GM13977 (cell line): Measurements from ENCODE around the gene CDK19.

Source experiments
- DNase-seq: peaks from one replicate; pipeline ENCODE4 v3.0.0; 2012; ENCODE audit warnings: low spot score
- in situ Hi-C: fragments of 300-500 bp; cut with MboI; formaldehyde crosslinking; loops from one replicate; pipeline ENCODE4 v1.12.0; 2022; ENCODE audit warnings: low sequenced_read_pairs, low pct_unique_long_range_greater_than_20kb, mixed read lengths, inconsistent platforms; ENCODE audit not compliant: unreplicated experiment
- TF ChIP-seq, protein P1 (sequence below): IDR thresholded peaks from 2 replicates; pipeline ENCODE4 v1.5.1; 2012; ENCODE audit warnings: mild to moderate bottlenecking, control low read depth; ENCODE audit not compliant: insufficient read depth; ENCODE audit errors: extremely low read depth, missing control alignments

CDK19 gene

DNA sequence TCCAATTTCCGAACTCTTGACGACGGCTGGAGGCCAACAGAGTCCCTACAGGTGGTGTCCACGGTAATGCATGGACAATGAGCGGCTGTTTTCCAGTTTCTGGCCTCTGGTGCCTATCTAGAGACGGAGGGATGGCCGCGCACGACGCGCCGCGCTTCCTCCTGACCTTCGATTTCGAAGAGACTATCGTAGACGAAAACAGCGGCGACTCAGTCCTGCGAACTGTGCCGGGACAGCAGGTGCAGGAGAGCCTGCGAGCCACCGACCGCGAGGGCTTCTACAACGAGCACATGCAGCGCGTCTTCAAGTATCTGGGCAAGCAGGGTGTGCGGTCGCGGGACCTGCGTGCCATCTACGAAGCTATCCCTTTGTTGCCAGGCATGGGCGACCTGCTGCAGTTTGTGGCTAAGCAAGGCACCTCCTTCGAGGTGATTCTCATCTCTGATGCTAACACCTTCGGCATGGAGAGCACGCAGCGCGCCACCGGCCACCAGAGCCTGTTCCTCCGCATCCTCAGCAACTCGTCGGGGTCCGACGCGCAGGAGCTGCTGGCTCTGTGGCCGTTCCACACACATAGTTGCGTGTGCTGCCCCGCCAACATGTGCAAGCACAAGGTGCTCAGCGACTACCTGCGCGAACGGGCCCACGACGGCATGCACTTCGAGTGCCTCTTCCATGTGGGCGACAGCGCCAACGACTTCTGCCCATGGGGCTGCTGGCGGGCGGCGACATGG is 169.4 kb downstream of the CDK19 start:
- DNase-seq: no peak
- TF ChIP-seq, protein P1, sequence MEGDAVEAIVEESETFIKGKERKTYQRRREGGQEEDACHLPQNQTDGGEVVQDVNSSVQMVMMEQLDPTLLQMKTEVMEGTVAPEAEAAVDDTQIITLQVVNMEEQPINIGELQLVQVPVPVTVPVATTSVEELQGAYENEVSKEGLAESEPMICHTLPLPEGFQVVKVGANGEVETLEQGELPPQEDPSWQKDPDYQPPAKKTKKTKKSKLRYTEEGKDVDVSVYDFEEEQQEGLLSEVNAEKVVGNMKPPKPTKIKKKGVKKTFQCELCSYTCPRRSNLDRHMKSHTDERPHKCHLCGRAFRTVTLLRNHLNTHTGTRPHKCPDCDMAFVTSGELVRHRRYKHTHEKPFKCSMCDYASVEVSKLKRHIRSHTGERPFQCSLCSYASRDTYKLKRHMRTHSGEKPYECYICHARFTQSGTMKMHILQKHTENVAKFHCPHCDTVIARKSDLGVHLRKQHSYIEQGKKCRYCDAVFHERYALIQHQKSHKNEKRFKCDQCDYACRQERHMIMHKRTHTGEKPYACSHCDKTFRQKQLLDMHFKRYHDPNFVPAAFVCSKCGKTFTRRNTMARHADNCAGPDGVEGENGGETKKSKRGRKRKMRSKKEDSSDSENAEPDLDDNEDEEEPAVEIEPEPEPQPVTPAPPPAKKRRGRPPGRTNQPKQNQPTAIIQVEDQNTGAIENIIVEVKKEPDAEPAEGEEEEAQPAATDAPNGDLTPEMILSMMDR: no peak
- in situ Hi-C loops: no loop called here

DNA sequence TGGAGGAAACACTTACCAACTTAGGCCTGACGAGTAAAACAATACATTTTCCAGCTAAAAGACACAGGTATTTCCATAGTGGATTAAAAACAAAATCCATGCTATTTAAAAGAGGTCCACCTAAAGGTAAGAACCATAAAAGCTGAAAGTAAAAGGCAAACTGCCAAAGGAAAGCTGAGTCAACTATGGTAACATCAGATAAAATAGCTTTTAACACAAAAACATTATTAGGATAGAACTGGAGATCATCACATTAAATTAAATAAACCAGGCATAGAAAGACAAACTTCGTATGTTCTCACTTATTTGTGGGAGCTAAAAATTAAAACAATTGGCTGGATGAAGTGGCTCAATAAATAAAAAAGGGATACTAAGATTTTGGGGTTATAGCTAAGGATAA is 172.1 kb downstream of the CDK19 start:
- in situ Hi-C loops: no loop called here
- TF ChIP-seq, protein P1: no peak

DNA sequence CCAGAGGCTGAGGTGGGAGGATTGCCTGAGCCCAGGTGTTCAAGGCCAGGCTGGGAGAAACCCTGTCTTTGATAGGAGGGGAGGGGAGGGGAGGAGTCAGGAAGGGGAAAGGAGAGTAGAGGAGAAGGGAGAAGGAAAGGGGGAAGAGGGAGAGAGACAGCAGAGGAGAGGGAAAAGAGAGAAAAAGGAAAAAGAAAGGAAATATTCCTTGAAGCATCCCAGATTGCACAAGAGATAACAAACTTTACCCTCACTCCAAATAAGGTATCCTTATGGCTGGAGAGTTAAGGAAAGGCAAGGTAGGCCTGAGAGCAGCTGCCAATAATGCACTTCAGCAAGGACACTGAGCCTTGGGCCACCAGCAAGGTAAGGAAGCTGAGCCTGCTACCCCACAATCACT is 172.6 kb downstream of the CDK19 start:
- DNase-seq: no peak
- in situ Hi-C loops: no loop called here
- TF ChIP-seq, protein P1: no peak

More for the DNA sequence above, 172.1 kb downstream of the CDK19 start:
- no peak for DNase-seq

DNA sequence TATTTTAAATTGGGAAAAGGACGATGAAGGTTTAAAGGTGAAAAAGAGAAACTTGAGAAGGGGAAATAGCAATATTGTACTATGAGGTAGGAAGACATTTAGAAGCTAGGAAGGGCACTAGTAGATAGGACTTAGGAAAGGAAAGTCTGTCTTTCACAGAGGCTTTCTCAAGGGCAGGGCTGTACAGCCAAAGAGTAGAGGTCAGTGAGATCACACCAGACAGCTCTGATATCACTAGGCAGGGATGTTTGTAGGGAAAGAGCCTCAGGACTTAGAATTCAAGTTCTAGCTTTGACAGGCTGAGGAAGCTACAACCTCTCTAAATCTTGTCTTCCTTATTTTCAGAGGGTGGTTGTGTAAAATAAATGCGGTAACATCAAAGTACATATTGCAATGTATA is 178.5 kb downstream of the CDK19 start:
- in situ Hi-C loops: no loop called here
- TF ChIP-seq, protein P1: no peak
- DNase-seq: no peak

DNA sequence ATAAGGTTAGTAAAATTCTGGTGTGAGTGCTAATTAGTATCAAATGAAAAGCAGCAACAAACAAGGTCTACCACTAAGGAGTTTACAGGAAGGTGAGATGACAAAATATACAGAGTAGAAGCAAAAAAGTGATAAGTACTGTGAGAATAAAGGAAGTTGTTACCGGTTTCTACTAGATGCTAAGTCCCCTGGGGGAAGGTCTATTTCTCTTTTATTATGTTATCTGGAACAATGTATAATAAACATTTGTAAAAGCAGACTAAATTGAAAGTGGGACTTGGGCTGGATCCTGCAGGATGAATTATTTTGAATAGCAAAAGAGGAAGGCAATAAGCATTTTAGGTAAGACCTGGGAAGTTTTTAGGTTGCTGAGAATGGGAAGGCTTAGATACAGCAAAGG is 180.2 kb downstream of the CDK19 start:
- no peak for DNase-seq
- in situ Hi-C loops: no loop called here
- TF ChIP-seq, protein P1: no peak

DNA sequence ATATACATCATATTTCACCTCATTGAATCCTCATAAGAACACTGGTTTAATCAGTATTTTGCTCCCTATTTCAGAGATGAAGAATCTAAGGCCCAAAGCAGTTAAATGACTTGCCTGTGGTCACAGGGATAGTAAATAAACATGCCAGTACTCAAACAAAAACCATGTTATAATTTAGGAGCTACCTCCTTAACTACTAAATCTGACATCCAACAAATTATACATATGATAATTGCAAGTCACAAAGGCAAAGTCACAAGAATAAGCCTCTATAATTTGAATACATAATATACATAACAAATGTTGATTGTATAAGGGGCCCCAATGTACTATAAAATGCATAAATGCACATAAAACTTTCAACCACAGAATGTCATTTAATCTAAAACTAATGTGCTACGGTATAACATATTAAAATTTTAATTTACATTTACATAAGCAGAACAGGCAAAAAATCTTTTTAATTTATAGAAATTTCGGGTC is 181.5 kb downstream of the CDK19 start:
- no peak for DNase-seq
- in situ Hi-C loops: no loop called here
- TF ChIP-seq, protein P1: no peak
